K562 (cell line): ENCODE data around the gene CCND3. TPM values are rescaled to one million over a fixed set of nuclear protein-coding genes. Genes with fewer than 3 reads are reported as not detected.

Experiments
- CBFA2T3 ChIP-seq: fragments of 450-650 bp; IDR thresholded peaks from 2 replicates; pipeline ENCODE4 v1.6.1; 2017
- GABPA ChIP-seq: fragments of 200-800 bp; sonication (Bioruptor generic); conservative IDR thresholded peaks from 2 replicates; pipeline ENCODE4 v1.6.1; 2016; ENCODE audit warnings: low read depth, missing genetic modification characterization, missing compliant biosample characterization
- MYC ChIP-seq, 2 experiments: fragments of 250-450 bp in 1 of 2; sonication (Bioruptor Pico) in 1 of 2; IDR thresholded peaks; 2 replicates each; pipeline versions ENCODE4 v1.5.1 to v1.6.1; 2012 to 2021; ENCODE audit warnings: low read depth in 2 of 2, borderline replicate concordance in 1 of 2, improper control_type of control experiment in 1 of 2, low read length in 1 of 2, mild to moderate bottlenecking in 1 of 2, moderate library complexity in 1 of 2
- MYNN ChIP-seq, 2 experiments: sonication (generic); formaldehyde crosslinking in 1 of 2; IDR thresholded peaks; 2 replicates each; pipeline versions ENCODE4 v1.5.0 to v1.6.1; 2016 to 2020; ENCODE audit warnings: antibody characterized with exemption in 1 of 2, missing genetic modification reagents in 1 of 2
- NR2C2 ChIP-seq, 2 experiments: fragments of 200-800 bp in 1 of 2; sonication (Bioruptor generic) in 1 of 2; sonication (generic) in 1 of 2; formaldehyde crosslinking in 1 of 2; IDR thresholded peaks; 2 replicates each; pipeline versions ENCODE4 v1.6.1 to v1.8.0; 2016 to 2022; ENCODE audit warnings: mild to moderate bottlenecking in 1 of 2, missing compliant biosample characterization in 1 of 2, missing genetic modification characterization in 1 of 2, missing genetic modification reagents in 1 of 2
- RB1 ChIP-seq: fragments of 450-650 bp; IDR thresholded peaks from 2 replicates; pipeline ENCODE4 v1.6.1; 2017; ENCODE audit warnings: low read depth, mild to moderate bottlenecking
- RBBP5 ChIP-seq: fragments of 200-600 bp; sonication (generic); IDR thresholded peaks from 2 replicates; pipeline ENCODE4 v1.6.1; 2012; ENCODE audit warnings: borderline replicate concordance, mild to moderate bottlenecking, low read length, control low read depth, inconsistent platforms; ENCODE audit not compliant: insufficient read depth, poor library complexity, severe bottlenecking
- RBM17 ChIP-seq: fragments of 200-400 bp; formaldehyde crosslinking; IDR thresholded peaks from 2 replicates; pipeline ENCODE4 v1.6.1; 2017; ENCODE audit warnings: low read depth, mild to moderate bottlenecking, low read length, borderline replicate concordance
- RHOXF2B ChIP-seq: fragments of 250-450 bp; sonication (Bioruptor Pico); conservative IDR thresholded peaks from 2 replicates; pipeline ENCODE4 v1.5.1; 2021
- SAP30 ChIP-seq: fragments of 200-600 bp; sonication (generic); IDR thresholded peaks from 2 replicates; pipeline ENCODE4 v1.6.1; 2012; ENCODE audit warnings: borderline replicate concordance, low read depth, mild to moderate bottlenecking, moderate library complexity, low read length, control low read depth, inconsistent platforms; ENCODE audit not compliant: insufficient read depth, poor library complexity, severe bottlenecking
- TCF3 ChIP-seq: sonication (generic); formaldehyde crosslinking; IDR thresholded peaks from 2 replicates; pipeline ENCODE4 v1.4.0; 2020; ENCODE audit warnings: mild to moderate bottlenecking, missing genetic modification reagents
- TCF7 ChIP-seq: sonication (generic); IDR thresholded peaks from 2 replicates; pipeline ENCODE4 v1.6.1; 2016; ENCODE audit warnings: antibody characterized with exemption, borderline replicate concordance
- TFAM ChIP-seq: fragments of 250-450 bp; sonication (Bioruptor Pico); conservative IDR thresholded peaks from 2 replicates; pipeline ENCODE4 v1.5.0; 2021; ENCODE audit warnings: mild to moderate bottlenecking, moderate library complexity
- polyA plus RNA-seq, 8 experiments: library from polyadenylated mRNA; depleted of rRNA in 4 of 8; stranded (reverse) in 5 of 8; unstranded in 3 of 8; fragments of >200 nt; fragmentation: Nextera tagmentation in 2 of 8; fragmentation: Illumina TruSeq in 1 of 8; extraction: Ambion mirVana in 2 of 8; extraction: Trizol in 1 of 8; gene quantifications; 2 replicates each; pipeline versions ENCODE4 v1.2.1 to v1.2.3, GENCODE V29; 2011 to 2014; ENCODE audit warnings: inconsistent platforms in 1 of 8, missing spikeins in 1 of 8
- total RNA-seq, 7 experiments: library from RNA; depleted of rRNA in 6 of 7; stranded (reverse); fragments of >200 nt in 6 of 7; fragmentation: Illumina TruSeq in 2 of 7; extraction: Trizol in 2 of 7; gene quantifications; 2 replicates each; pipeline versions ENCODE4 v1.2.1 to v1.2.3, GENCODE V29; 2011 to 2021; ENCODE audit warnings: low replicate concordance in 1 of 7
- TF ChIP-seq, protein P1 (sequence below): fragments of 200-600 bp; sonication (generic); IDR thresholded peaks from one replicate; pipeline ENCODE4 v1.6.1; 2012; ENCODE audit warnings: mild to moderate bottlenecking, low read depth, low read length, inconsistent platforms

CCND3 gene
- total and polyA plus RNA-seq, 9 of the 15 experiments (the other 6 are each of a cell fraction or from before 2014, with no cell fraction given): 21.5 to 204 (median 97.4) TPM

DNA sequence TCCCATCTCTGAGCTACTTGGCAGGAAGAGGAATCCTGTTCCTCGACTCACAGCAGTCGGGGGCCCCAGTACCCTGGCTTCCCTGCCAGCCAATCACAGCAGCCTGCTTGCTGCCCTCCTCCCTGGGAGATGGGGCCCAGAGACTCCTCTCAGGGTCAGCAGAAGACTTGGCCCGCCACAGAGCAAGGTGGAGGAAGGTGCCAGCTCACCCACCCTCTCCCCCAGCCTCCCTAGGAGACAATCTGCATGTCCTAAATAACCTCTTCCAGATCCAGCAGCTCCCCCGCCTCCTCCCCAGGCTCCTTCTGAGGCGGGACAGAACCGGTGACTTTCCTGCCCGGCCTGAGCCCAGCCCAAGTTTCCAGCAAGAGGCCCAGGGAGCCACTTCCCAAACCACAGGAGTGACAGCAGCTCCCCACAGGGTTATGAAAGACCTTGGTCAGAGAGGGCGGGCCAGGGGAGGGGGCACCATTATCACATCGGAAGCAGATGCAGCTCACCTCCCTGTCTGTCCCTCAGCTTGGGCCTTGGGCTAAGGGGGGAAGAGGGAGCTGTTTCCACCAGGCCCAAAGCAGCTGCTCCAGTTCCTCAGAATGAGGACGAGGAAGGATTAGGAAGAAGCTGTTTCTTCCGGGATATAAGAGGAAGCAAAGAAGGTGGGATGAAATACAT lies 2.3 kb downstream of the CCND3 start (continued):
- TF ChIP-seq, protein P1, sequence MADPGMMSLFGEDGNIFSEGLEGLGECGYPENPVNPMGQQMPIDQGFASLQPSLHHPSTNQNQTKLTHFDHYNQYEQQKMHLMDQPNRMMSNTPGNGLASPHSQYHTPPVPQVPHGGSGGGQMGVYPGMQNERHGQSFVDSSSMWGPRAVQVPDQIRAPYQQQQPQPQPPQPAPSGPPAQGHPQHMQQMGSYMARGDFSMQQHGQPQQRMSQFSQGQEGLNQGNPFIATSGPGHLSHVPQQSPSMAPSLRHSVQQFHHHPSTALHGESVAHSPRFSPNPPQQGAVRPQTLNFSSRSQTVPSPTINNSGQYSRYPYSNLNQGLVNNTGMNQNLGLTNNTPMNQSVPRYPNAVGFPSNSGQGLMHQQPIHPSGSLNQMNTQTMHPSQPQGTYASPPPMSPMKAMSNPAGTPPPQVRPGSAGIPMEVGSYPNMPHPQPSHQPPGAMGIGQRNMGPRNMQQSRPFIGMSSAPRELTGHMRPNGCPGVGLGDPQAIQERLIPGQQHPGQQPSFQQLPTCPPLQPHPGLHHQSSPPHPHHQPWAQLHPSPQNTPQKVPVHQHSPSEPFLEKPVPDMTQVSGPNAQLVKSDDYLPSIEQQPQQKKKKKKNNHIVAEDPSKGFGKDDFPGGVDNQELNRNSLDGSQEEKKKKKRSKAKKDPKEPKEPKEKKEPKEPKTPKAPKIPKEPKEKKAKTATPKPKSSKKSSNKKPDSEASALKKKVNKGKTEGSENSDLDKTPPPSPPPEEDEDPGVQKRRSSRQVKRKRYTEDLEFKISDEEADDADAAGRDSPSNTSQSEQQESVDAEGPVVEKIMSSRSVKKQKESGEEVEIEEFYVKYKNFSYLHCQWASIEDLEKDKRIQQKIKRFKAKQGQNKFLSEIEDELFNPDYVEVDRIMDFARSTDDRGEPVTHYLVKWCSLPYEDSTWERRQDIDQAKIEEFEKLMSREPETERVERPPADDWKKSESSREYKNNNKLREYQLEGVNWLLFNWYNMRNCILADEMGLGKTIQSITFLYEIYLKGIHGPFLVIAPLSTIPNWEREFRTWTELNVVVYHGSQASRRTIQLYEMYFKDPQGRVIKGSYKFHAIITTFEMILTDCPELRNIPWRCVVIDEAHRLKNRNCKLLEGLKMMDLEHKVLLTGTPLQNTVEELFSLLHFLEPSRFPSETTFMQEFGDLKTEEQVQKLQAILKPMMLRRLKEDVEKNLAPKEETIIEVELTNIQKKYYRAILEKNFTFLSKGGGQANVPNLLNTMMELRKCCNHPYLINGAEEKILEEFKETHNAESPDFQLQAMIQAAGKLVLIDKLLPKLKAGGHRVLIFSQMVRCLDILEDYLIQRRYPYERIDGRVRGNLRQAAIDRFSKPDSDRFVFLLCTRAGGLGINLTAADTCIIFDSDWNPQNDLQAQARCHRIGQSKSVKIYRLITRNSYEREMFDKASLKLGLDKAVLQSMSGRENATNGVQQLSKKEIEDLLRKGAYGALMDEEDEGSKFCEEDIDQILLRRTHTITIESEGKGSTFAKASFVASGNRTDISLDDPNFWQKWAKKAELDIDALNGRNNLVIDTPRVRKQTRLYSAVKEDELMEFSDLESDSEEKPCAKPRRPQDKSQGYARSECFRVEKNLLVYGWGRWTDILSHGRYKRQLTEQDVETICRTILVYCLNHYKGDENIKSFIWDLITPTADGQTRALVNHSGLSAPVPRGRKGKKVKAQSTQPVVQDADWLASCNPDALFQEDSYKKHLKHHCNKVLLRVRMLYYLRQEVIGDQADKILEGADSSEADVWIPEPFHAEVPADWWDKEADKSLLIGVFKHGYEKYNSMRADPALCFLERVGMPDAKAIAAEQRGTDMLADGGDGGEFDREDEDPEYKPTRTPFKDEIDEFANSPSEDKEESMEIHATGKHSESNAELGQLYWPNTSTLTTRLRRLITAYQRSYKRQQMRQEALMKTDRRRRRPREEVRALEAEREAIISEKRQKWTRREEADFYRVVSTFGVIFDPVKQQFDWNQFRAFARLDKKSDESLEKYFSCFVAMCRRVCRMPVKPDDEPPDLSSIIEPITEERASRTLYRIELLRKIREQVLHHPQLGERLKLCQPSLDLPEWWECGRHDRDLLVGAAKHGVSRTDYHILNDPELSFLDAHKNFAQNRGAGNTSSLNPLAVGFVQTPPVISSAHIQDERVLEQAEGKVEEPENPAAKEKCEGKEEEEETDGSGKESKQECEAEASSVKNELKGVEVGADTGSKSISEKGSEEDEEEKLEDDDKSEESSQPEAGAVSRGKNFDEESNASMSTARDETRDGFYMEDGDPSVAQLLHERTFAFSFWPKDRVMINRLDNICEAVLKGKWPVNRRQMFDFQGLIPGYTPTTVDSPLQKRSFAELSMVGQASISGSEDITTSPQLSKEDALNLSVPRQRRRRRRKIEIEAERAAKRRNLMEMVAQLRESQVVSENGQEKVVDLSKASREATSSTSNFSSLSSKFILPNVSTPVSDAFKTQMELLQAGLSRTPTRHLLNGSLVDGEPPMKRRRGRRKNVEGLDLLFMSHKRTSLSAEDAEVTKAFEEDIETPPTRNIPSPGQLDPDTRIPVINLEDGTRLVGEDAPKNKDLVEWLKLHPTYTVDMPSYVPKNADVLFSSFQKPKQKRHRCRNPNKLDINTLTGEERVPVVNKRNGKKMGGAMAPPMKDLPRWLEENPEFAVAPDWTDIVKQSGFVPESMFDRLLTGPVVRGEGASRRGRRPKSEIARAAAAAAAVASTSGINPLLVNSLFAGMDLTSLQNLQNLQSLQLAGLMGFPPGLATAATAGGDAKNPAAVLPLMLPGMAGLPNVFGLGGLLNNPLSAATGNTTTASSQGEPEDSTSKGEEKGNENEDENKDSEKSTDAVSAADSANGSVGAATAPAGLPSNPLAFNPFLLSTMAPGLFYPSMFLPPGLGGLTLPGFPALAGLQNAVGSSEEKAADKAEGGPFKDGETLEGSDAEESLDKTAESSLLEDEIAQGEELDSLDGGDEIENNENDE: no peak
- TF ChIP-seq TCF7: no peak
- peak; percentile 22 for TF ChIP-seq SAP30
- peak; percentile 83 for TF ChIP-seq MYNN (IDR thresholded peaks at IDR 0.05)
- no peak for TF ChIP-seq MYNN (CRISPR knock-in tag; IDR thresholded peaks at IDR 0.05)
- no peak for TF ChIP-seq NR2C2 (CRISPR knock-in tag; IDR thresholded peaks at IDR 0.05)
- TF ChIP-seq NR2C2 (tag; IDR thresholded peaks at IDR 0.05): peak; percentile 88
- 0 out of 2 replicates have a peak, but pooled peaks have one; percentile 22 for TF ChIP-seq MYC (IDR thresholded peaks at IDR 0.05; ENCODE audit: low read depth, low read length)
- no peak for TF ChIP-seq MYC (CRISPR knock-in tag; IDR thresholded peaks at IDR 0.05; ENCODE audit: borderline replicate concordance, low read depth)
- no peak for TF ChIP-seq TFAM
- TF ChIP-seq RBM17: no peak
- TF ChIP-seq RBBP5: peak; percentile 34
- peak; percentile 57; the same call in 1 of the 2 replicates for TF ChIP-seq RB1
- no peak for TF ChIP-seq RHOXF2B (CRISPR knock-in tag)
- peak; percentile 77 for TF ChIP-seq GABPA (tag)
- TF ChIP-seq TCF3 (CRISPR knock-in tag): peak; percentile 96
- peak; percentile 87 for TF ChIP-seq CBFA2T3
